T-helper 22 cell (primary cell): ENCODE results near the gene SF3B3.

Experiments
- DNase-seq: peaks from one replicate; pipeline ENCODE4 v3.0.0-alpha.2; 2020; ENCODE audit warnings: low read depth

SF3B3 gene

DNA sequence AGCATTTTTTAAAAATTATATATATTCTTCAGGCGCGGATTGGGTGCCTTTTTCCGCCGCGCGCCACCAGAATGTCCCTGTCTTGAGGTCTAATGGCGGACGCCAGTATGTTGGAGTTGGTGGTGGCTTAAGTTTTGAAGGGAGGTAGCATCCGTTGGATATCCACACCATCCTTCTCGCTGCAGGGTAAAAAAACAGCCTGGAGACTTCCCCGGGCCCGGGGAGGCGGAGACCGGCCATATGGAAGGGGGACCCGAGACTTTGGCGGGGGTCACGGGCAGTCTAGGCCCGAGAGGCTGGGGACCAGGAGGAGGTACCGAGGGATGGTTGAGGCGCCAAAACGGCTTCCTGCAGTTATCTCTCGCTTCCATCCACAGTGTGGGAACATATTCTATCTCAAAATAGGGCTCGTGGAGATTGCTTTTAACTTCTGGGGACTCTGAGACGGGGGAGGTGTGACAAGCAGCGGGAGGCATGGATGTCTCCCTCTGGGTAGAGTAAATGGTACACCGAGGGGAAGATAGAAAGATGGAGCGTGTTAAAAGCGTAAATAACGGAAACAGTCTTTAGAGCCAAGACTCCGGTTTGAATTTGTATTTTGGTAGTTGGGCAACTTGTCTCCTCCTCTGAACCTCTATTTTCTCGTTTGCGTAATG is at the start of gene SF3B3:
SF3B3 (plus strand) TSS at position 74 of the 656 bp plus-strand sequence. CDS start 2,841 bp downstream, outside the sequence.
- no peak for DNase-seq

DNA sequence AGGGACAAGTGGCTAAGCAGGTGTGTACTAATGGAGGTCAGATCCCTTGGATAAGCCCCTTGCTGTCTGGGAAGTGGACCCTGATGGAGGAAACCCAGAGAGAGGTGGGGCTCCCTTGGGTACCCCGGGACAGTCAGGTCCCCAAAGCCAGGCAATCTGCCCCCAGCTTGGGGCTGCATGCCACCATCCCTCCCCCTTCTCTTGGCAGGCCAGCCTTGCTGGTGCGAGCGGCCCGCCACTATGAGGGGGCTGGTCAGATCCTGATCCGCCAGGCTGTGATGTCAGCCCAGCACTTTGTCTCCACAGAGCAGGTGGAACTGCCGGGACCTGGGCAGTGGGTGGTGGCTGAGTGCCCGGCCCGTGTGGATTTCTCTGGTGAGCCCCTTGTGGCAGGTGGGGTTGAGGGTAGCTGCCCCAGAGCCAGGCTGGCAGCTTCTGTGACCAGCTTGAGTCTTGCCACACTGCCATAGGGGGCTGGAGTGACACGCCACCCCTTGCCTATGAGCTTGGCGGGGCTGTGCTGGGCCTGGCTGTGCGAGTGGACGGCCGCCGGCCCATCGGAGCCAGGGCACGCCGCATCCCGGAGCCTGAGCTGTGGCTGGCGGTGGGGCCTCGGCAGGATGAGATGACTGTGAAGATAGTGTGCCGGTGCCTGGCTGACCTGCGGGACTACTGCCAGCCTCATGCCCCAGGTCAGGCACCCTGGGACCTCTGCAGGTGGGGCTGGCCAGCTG is 49.1 kb upstream of the SF3B3 start:
- DNase-seq: no peak

DNA sequence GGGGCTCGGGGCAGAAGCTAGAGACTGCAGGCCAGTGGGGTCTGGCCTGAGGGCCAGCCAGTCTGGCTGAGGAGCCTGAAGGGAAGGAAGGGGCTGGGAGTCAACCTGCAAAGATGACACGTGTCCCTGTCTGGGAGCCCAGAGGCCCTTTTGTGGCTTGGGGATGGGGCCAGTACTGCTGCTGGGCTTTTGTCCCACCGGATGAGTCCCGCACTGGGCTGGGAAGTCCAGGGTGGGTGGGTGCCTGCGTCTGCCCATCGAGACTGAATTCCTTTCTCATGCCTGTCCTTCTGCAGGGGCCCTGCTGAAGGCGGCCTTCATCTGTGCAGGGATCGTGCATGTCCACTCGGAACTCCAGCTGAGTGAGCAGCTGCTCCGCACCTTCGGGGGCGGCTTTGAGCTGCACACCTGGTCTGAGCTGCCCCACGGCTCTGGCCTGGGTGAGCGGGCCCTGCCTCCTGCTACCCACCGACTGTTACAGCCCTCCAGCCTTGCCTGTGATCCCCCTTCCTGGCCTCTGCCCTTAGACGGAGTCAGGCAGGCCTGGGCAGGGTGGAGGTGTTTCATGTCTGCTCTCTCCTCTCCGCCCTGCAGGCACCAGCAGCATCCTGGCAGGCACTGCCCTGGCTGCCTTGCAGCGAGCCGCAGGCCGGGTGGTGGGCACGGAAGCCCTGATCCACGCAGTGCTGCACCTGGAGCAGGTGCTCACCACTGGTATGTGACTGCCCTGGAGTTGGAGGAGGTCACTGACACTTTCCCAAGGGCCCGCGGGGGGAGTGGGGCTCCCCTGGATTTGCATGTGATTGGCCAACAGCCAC is 48.4 kb upstream of the SF3B3 start:
- no peak for DNase-seq

DNA sequence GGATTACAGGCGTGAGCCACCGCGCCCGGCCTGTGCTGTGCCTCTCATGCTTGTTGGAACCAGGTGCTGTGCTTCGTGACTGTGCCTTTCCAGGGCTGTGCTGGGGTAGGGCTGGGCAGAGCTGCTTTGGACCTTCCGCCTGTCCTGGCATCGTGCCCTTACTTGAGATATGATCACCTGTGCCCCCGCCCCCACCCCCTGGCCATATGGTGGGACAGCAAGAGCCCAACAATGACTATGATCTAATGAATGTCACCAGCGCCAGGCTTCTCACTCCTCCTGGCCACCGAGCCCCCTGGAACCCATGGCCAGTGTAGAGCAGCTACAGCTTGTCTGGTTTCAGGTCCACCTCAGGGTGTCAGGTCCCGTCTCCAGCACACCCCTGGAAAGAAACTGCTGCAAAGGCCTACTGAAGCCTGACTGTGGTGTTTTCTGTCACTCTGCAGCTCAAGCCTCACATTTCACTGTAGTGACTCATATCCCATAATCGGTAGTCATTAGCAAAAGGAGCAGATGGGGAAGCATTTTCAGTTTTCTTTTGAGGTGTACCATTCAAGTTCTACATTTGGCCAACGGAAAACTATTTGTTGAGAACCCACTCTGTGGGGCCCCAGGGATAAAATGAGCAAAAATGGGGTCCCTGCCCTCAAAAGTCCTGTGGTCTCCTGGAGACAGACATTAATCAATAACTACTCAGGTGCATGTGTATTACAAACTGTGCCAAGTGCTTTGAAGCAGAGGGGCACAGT is 47.2 kb upstream of the SF3B3 start:
- DNase-seq: no peak

DNA sequence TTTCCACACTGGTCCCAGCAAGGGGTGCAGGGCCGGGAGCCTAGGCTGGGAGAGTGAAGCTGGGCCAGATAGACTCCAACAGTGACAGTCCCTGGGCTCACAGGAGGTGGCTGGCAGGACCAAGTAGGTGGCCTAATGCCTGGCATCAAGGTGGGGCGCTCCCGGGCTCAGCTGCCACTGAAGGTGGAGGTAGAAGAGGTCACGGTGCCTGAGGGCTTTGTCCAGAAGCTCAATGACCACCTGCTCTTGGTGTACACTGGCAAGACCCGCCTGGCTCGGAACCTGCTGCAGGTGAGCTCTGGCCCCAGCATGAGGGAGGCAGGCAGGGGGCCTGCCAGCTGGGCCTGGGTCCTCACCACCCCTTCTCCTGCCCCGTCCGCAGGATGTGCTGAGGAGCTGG is 45.4 kb upstream of the SF3B3 start:
- DNase-seq: no peak

DNA sequence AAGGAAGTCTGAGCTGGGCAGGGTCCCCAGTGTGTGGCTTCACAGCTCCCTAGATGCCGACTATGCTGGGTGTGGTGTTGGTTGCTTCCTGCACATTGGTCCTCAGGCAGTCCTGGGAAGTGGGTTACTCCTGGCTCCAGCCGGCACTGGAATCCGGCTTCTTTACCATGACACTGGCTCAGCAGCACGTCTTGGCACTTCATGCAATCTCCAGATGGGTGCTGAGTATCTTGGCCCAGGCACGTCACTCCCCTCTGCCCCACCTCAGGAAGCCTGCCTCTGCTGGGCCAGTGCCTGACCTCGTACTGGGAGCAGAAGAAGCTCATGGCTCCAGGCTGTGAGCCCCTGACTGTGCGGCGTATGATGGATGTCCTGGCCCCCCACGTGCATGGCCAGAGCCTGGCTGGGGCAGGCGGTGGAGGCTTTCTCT is 44.7 kb upstream of the SF3B3 start:
- no peak for DNase-seq

DNA sequence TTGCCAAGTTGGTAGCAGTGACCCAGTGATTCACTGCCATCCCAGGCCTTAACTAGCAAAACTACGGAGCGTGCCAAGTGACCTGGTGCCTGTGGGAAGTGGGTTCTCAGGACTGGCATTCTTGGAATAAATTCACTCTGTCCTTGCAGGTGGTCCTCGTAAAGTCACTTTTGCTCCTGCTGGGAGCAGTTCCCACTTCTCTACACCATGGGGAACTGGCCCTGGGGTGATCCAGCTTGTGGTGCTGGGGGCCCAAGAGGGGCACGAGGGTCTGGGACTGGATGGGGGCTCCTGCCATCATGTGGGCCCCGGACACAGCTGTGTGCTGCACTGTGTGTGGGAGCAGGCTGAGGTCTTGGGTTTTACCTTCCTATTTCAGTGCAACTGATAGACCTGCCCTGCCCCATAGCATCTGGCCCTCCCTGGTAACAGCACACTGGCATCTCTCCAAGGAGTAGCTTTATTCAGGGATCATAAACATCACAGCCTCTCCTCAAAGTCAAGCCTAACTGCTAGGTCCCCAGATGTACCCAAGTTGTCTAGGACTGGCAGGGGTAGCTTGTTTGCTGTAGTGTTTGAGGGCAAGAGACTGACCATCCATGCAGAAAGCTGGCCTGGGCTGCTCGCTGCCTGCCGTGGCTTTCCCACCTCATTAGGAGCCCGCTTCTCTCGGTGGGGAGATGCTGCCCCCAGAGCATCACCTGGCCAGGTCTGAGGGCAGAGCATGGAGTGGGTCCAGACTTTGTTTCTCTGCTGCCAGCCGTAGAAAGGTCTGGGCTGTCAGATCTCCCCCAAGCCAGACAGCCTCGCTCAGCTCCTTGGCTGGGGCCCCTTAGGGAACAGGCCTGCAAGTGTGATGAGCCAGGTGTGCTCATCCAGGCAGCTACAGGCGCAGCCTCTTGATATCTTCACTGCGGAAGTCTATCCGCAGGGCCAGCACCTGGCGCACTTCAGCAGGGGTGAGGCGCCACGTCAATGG is 43.2 kb upstream of the SF3B3 start:
- no peak for DNase-seq

DNA sequence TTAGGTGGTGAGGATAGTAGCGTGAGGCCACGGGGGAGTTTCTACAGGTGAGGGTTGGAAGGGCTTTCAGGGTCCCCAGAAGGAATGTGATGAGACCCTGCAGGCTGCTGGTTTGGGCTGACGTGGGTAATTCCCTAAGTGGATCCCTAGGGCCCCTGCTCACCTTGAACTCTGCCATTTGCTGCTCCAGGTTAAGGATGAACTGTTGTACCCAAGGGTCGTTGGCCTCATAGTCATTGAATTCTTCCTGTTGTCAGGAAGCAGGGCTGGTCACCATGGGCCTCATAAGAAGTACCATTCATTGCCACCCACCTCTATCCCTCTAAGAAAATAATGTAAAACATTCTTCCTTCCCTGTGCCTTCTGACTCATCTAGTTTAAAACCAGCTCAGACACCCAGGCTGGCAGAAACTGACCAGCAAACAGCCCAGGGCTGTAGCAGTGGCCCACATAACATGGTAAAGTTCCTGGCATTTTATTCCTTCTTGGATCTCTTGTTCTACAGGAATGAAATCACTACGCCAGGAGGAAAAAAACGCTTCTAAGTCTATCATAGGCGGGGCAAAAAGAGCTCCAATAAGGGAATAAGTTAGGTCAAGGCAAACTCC is 41.6 kb upstream of the SF3B3 start:
- DNase-seq: no peak

DNA sequence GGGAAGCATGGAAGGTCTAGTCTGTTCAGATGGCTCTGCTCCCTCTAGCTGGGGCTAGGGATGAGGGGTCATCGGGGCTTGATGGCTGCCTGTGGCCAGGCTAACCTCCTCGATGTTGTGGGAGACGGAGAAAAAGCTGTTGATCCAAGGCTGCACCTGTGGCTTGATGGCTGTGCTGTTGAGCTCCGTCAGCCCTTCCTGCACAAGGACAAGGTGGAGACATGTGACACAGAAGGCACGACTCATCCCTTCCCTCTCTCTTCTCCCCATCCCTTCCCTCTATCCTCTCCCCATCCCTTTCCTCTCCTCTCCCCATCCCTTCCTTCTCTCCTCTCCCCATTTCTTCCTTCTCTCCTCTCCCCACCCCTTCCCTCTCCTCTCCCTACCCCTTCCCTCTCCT is 41.0 kb upstream of the SF3B3 start:
- no peak for DNase-seq

DNA sequence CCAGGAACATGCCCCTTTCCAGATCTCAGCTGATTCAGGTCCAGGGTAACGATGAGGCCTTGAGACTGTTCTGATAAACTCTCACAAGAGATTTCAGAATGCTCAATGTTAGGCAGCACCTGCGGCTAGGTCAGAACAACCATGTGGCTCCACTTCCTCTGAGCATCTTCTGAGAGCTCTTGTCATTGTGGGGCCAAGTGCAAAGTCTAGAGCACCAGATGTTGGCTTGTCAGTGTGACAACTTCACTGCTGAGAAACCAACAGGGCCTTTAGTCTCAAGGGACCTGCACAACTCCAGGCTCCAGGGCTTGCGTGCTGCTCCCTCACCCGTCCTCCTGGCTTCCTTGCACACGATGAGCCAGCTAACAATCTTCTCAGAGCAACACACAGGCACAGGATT is 40.2 kb upstream of the SF3B3 start:
- no peak for DNase-seq

DNA sequence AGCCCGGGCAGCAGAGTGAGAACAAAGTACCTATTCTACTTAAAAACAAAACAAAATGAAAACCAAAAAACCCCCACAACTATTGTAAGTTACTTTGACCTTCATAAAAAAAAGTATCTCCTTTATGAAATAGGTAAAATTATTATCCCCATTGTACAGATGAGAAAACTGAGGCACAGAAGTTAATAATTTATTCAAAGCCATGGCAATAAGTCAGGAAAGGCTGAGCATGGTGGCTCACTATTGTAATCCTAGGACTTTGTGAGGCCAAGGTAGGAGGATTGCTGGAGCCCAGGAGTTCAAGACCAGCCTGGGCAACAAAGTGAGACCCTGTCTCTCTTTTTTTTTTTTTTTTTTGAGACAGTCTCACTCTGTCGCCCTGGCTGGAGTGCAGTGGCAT is 38.7 kb upstream of the SF3B3 start:
- DNase-seq: no peak

DNA sequence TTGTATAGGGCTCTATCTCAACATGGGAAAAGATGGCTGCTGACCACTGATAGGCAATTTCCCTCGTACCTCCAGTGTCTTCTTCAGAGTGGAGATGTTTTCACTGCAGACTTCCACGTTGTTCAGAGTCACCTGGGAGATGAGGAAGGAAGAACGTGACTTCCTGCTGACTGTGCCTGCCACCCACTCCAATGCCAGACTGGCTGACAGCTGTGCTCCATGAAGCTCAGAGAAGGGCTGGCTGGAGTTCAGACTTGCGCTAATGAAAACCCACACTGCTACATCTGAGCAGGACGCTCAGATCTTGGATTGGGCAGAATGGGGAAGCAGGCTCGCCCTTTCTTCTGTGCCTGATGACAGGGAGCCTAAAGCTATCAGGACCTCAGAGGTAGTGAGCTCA is 33.4 kb upstream of the SF3B3 start:
- DNase-seq: no peak

DNA sequence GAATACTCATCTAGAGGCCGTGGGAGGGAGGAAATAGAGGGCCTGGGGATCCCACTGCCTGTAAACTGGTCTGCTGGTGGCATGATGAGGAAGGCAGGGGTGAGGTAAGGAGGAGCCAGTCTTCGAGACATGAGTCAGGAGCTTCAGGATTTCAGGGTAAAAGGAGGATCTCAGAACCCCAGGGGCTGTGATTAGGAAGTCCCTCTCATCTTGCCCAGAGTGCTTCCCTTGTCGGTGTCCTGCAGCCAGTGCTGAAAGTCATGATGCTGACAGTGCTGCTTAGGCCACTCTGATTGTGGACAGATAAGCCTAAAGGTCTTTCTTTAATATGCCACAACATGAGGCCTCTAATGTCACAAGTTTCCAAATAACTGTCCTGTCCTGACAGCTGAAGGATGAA is 29.8 kb upstream of the SF3B3 start:
- DNase-seq: no peak

DNA sequence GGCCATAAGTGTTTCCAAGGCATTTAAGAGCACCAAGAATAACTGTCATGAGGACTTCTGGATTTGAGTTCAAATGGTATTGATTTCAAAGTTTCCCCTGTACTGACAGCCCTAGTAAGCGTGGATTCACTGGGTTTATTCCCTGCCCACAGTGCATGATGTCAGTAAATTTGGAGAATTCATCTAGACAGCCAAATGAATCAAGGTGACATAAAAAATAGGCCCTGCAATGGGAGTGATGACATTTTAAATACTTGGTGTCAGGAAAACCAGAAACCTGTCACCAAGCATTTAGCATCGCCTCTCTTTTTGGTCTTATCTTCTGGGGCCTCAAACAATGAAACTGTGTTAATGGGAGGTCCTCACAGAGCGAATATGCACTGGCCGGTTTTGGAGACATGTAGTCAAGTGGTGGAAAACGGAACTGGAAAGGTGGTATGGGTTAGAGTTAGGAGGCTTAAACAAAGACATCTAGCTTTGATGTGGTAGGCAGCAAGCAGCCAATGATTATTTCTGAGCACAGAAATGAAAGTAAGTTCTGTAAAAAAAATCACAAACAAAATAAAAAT is 29.3 kb upstream of the SF3B3 start:
- no peak for DNase-seq

DNA sequence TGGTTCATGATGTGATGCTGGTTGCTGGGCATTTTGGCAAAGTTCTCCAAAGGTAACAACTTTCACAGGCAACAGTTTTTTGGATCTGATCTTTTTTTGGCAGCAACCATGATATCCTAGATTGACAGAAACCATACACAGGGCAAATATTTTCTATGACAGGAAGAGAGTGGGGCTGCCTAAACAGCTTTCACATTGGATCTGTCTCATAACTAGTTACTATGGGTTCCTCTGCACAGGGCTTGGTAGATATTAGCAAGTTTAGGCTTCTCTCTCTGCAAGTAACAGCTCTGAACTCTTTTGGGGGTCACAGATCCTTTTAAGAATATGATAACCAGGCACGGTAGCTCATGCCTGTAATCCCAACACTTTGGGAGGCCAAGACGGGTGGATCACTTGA is 28.8 kb upstream of the SF3B3 start:
- no peak for DNase-seq

DNA sequence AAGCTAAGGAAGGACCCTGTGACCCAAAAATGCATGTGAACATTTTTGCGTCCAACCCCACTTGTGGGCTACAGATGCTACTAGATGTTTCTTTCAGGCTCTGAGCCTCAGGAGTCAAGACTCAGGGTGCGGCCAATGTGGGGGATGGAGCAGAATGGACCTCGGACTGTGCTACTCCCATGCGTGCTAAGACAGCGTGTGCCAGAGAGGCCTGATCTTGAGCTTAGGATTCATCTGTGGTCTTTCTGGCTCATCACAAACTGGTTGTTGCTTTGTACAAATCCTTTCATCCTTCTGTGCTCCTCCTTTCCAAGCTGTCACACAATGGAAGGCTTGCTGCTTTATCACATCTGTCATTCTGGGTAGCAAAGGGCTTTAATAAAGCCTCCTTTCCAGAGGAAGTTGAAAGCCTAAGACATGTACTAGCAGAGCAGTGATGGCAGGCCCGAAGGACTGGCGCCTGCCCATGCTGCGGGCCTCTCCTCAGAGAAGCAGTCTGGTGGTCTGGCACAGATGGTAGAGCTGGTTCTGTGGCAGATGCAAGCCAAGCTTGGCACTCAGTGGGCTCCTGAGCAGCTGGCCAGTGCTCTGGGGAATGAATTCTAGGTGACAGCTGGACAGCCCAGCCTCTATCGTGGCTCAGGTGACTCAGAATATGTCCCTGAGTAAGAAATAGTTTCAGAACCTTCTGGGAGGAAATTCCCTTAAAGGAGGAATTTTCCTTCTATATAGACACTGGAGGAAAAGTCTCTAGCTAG is 28.0 kb upstream of the SF3B3 start:
- DNase-seq: no peak

DNA sequence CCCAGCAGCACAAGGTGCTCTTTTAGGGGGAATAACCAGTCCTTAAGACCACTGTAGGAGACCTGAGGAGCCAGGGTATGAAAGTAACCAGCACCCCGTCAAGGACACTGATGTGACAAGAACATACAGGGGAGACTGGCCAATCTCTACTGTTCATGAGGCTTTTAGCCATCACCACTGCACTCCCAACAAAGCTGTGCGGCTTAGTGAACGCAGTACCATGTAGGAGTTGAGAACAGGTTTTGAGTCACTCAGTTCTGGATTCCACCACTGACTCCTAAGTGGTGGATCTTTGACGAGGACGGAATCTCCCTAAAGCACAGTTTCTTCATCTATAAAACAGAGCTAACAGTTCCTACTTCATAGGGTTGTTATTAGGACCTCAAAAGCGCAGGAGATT is 27.1 kb upstream of the SF3B3 start:
- no peak for DNase-seq

DNA sequence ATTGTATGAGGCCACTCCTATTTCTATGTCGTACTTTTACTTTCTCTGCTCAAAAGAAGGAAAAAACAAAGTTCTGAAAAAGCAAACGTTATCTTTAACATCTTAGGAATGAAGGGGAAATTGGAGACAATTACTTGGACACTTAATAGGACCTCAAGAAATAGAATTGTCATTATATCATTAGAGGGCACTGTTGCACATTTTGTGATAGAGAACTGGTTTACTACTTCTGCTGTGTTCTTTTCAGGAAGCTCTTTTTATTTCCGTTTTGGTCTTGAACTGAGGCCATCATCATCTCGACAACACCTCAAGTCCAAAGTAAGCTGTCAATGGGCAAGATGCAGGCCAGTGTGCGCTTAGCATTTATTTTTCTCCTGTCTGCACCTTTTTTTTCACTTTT is 14.9 kb upstream of the SF3B3 start:
- no peak for DNase-seq

DNA sequence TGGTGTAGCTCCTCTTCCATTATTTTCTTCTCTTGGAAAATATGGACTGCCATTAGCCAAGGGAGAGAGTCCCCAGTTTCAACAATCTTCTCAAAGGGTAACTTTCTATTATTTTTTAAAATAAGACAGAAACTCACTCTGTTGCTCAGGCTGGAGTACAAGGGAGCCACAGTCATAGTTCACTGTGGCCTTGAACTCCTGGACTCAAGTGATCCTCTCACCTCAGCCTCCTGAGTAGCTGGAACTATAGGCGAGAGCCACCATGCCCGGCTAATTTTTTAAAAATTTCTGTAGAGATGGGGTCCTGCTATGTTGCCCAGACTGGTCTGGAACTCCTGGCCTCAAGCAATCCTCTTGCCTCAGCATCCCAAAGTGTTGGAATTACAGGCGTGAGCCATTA is 13.4 kb upstream of the SF3B3 start:
- DNase-seq: no peak

DNA sequence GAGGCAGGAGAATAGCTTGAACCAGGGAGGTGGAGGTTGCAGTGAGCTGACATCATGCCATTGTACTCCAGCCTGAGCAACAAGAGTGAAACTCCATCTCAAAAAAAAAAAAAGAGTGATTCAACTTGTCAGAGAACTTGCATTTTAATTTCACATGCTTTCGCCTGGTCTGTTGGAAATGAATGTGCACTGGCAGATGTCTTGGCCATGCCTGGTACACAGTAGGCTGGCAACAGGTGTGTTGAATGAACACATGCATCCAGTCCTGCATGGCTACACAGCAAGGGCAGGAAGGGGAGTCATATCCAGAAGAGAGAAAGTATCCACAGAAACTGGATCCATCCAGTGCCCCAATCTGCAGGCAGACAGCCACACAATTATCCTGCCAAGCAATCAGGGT is 11.8 kb upstream of the SF3B3 start:
- DNase-seq: no peak
